Body of pancreas (tissue), 4 donors: ENCODE measurements around the gene CGB2. TPM values are rescaled to one million over a fixed set of nuclear protein-coding genes. Genes with fewer than 3 reads are reported as not detected.
"Not testable (repeated sequence)": the region's sequence is repeated elsewhere in the genome, so short reads cannot be mapped to it uniquely, and the experiment has no call there.

Experiments used
- ATAC-seq: fragments of 150-250 bp; one replicate; pipeline ENCODE4 v1.9.1; 2016
- DNase-seq, 4 donors: peaks; one replicate each; pipeline ENCODE4 v3.0.0-alpha.2; 2019
- H3K27ac ChIP-seq, 4 donors: fragments of 200-600 bp; sonication (generic); 1 replicate in 3 of 4; 2 replicates in 1 of 4; pipeline versions ENCODE4 v1.5.1 to v1.6.1; 2016 to 2019; ENCODE audit warnings: mild to moderate bottlenecking in 1 of 4, mixed read lengths in 1 of 4, moderate library complexity in 1 of 4
- H3K27me3 ChIP-seq, 2 donors: fragments of 200-600 bp; sonication (generic); one replicate each; pipeline ENCODE4 v1.6.0; 2016; ENCODE audit warnings: mild to moderate bottlenecking in 1 of 2
- H3K36me3 ChIP-seq, 2 donors: fragments of 200-600 bp; sonication (generic); replicated peaks in 1 of 2; 2 replicates each; pipeline ENCODE4 v1.5.1; 2016; ENCODE audit warnings: low read depth in 2 of 2; ENCODE audit not compliant: insufficient read depth in 1 of 2
- H3K4me1 ChIP-seq: fragments of 200-600 bp; sonication (generic); one replicate; pipeline ENCODE4 v1.6.0; 2016
- H3K4me3 ChIP-seq, 2 donors: fragments of 200-600 bp; sonication (generic); 1 replicate in 1 of 2; 2 replicates in 1 of 2; pipeline ENCODE4 v1.5.1; 2016 to 2019
- H3K9me3 ChIP-seq, 3 donors: fragments of 200-600 bp; sonication (generic); 1 replicate in 2 of 3; 2 replicates in 1 of 3; pipeline ENCODE4 v1.5.1; 2016
- POLR2A ChIP-seq, 3 donors: fragments of 450-650 bp; IDR thresholded peaks; one replicate each; pipeline ENCODE4 v1.6.1; 2016; ENCODE audit warnings: antibody characterized with exemption in 3 of 3, mild to moderate bottlenecking in 2 of 3
- WGBS, 2 donors: methylation state at CpG; one replicate each; pipeline ENCODE4 v1.1.5; 2017; 5-methylcytosine and 5-hydroxymethylcytosine counted together
- intact Hi-C: fragments of 100-400 bp; cut with DNase I; formaldehyde crosslinking; loops from one replicate; pipeline ENCODE4 v1.15.1; 2023
- total RNA-seq, 2 donors: library from RNA; depleted of rRNA; stranded (reverse); fragments of >200 nt; gene quantifications; one replicate each; pipeline ENCODE4 v1.1.0, GENCODE V29; 2016
- TF ChIP-seq, protein P1 (sequence below), 7 experiments: fragments of 450-650 bp in 4 of 7; fragments of 200-600 bp in 3 of 7; sonication (generic) in 3 of 7; IDR thresholded peaks; one replicate each; pipeline ENCODE4 v1.5.1; 2016 to 2019; ENCODE audit warnings: antibody characterized with exemption in 7 of 7

Gene CGB2
- total RNA-seq, 2 donors from 2014 or later = not detected

DNA sequence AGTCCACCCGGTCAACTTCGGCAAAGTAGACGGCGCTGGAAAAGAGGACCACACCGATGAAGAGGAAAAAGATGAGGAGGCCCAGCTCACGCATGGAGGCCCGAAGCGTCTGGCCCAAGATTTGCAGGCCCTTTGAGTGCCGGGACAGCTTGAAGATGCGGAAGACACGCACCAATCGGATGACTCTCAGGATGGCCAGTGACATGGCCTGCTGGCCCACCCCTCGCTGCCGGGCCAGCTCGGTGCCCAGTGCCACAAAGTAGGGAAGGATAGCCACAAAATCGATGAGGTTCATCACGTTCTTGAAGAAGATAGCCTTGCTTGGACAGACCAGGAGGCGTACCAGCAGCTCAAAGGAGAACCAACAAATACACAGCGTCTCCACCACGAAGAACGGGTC lies 38.7 kb downstream of the CGB2 start:
- ATAC-seq = no peak
- Histone ChIP-seq H3K27ac (no peak overlapping the region), H3K9me3 (no peaks in the 10 kb centered on the region), H3K27me3 (peaks cover 0 to 30% of the 10 kb centered on the region in 2 donors), H3K4me3 (no peak overlapping the region), H3K4me1 (peaks cover 5% of the 10 kb centered on the region), H3K36me3 (no peaks in the 10 kb centered on the region)
- intact Hi-C loops = no loop called here
- TF ChIP-seq POLR2A (IDR thresholded peaks at IDR 0.05) = no peak
- TF ChIP-seq, protein P1, sequence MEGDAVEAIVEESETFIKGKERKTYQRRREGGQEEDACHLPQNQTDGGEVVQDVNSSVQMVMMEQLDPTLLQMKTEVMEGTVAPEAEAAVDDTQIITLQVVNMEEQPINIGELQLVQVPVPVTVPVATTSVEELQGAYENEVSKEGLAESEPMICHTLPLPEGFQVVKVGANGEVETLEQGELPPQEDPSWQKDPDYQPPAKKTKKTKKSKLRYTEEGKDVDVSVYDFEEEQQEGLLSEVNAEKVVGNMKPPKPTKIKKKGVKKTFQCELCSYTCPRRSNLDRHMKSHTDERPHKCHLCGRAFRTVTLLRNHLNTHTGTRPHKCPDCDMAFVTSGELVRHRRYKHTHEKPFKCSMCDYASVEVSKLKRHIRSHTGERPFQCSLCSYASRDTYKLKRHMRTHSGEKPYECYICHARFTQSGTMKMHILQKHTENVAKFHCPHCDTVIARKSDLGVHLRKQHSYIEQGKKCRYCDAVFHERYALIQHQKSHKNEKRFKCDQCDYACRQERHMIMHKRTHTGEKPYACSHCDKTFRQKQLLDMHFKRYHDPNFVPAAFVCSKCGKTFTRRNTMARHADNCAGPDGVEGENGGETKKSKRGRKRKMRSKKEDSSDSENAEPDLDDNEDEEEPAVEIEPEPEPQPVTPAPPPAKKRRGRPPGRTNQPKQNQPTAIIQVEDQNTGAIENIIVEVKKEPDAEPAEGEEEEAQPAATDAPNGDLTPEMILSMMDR (IDR thresholded peaks at IDR 0.05) = no peak
- DNase-seq = no peak
- 89 to 95% methylated on average over 19 to 21 of the region's 21 CpGs for WGBS, 2 donors

DNA sequence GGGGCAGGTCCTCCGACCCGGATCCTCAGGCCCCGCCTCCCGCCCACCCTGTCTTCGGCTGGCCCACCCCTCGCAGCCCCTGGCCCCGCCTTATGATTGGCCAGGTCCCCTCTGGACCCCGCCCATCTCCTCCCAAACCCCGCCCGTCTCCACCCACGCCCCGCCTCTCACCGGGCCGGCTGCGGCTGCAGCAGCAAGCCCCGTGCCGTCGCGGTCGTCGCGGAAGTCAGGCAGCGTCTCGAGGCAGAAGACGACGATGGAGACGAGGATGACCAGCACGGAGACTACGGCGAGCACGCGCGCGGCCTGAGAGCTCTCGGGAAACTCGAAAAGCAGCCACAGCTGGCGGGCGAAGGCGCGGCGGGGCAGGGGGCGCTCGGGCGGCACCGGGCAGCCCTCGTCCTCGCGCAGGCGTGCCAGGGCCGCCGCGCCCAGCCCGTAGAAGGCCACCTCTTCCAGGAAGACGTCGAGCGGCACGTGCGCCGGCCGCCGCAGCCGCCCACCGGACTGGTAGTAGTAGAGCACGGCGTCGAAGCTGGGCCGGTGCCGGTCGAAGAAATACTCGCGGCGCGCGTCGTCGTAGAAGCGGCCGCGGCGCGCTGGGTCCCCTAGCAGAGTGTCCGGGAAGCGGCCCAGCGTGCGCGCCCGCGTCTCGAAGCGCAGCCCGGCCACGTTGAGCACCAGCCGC lies 40.3 kb downstream of the CGB2 start:
- DNase-seq (no peak), ATAC-seq (no peak)
- TF ChIP-seq POLR2A (IDR thresholded peaks at IDR 0.05) = no peak
- TF ChIP-seq, protein P1 (IDR thresholded peaks at IDR 0.05) = no peak
- intact Hi-C loops = no loop called here
- Histone ChIP-seq H3K27me3 (peaks cover 0 to 30% of the 10 kb centered on the region in 2 donors), H3K36me3 (no peaks in the 10 kb centered on the region), H3K27ac (no peak overlapping the region), H3K4me1 (peaks cover 5% of the 10 kb centered on the region), H3K4me3 (no peak overlapping the region), H3K9me3 (no peaks in the 10 kb centered on the region)
- 1 to 13% methylated on average over 7 to 49 of the region's 93 CpGs for WGBS, 2 donors

DNA sequence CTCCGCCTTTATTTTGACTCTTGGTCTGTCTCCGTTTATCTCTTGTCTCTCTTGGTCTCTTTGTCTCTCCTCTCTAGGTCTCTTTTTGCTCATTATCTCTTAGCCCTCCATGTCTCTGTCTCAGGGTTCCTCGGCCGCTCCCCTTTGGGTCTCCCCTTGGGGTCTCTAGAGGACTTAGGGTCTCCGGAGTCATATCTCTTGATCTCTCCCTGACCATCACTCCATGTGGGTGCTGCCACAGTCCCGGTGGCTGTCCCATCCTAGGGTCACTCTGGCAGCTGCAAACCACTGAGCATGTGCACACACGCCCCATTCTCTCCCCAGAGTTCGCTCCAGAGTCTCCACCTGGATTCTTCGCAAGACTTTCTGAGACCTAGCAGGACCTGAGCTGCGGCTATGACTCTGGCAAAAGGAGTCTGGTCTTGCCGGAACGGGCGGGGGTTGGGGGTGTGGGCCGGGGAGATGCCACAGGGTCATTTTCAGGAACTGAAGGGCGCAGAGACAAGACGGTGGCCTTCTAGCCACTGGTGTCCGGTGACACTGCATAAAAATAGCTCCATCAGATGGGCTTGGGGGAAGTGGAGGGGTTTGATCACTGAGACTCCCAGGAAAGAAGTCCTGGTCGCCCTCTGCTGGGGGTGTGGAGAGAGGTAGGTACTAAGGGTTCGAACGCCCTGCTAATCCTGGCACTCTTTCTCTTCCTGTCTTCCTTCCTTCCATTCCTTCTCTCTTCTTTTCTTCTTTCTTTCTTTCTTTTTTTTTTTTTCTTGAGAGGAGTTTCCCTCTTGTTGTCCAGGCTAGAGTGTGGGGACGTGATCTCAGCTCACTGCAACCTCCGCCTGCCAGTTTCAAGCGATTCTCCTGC lies 42.1 kb downstream of the CGB2 start:
- Histone ChIP-seq H3K4me1 (peaks cover 5% of the 10 kb centered on the region), H3K9me3 (no peaks in the 10 kb centered on the region), H3K36me3 (no peaks in the 10 kb centered on the region), H3K27ac (no peak overlapping the region), H3K4me3 (no peak overlapping the region), H3K27me3 (peaks cover 0 to 30% of the 10 kb centered on the region in 2 donors)
- ATAC-seq (no peak), DNase-seq (no peak)
- 48 to 55% methylated on average over 18 to 23 of the region's 23 CpGs for WGBS, 2 donors
- intact Hi-C loops = no loop called here
- no peak for TF ChIP-seq POLR2A (IDR thresholded peaks at IDR 0.05)
- TF ChIP-seq, protein P1 (IDR thresholded peaks at IDR 0.05) = no peak

DNA sequence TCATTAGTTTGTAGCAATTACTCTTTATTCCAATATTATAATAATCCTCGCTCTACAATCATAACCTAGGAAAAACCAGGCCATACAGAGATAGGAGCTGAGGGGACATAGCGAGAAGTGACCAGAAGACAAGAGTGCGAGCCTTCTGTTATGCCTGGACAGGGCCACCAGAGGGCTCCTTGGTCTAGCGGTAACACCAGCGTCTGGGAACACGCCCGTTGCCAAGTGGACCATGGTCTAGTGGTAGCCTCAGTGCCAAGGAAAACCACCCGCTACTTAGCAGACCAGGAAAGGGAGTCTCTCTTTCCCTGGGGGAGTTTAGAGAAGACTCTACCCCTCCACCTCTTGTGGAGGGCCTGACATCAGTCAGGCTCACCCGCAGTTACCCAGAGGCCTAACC lies 43.2 kb downstream of the CGB2 start:
- peak; percentile 67 for ATAC-seq

More for the DNA sequence above, 43.2 kb downstream of the CGB2 start:
- WGBS, 2 donors = 9 to 12% methylated on average over 8 to 9 of the region's 9 CpGs
- intact Hi-C loops, H3K27ac ChIP-seq, H3K9me3 ChIP-seq, H3K4me3 ChIP-seq, H3K36me3 ChIP-seq, H3K4me1 ChIP-seq: not testable (repeated sequence)
- peak; percentile 81 to 91 (median 90) for DNase-seq
- TF ChIP-seq, protein P1 (IDR thresholded peaks at IDR 0.05) = peak; percentile 42 to 91 (median 82)
- peaks cover 0 to 30% of the 10 kb centered on the region in 2 donors for H3K27me3 ChIP-seq
